ENCODE data around the gene DNM1.
"Not testable (repeated sequence)": the region's sequence is repeated elsewhere in the genome, so short reads cannot be mapped to it uniquely, and the experiment has no call there.

Gene DNM1

GRCh38 chr9:128224877-128225276 lies 21.7 kb downstream of the DNM1 start:
- TF ChIP-seq, protein P1, sequence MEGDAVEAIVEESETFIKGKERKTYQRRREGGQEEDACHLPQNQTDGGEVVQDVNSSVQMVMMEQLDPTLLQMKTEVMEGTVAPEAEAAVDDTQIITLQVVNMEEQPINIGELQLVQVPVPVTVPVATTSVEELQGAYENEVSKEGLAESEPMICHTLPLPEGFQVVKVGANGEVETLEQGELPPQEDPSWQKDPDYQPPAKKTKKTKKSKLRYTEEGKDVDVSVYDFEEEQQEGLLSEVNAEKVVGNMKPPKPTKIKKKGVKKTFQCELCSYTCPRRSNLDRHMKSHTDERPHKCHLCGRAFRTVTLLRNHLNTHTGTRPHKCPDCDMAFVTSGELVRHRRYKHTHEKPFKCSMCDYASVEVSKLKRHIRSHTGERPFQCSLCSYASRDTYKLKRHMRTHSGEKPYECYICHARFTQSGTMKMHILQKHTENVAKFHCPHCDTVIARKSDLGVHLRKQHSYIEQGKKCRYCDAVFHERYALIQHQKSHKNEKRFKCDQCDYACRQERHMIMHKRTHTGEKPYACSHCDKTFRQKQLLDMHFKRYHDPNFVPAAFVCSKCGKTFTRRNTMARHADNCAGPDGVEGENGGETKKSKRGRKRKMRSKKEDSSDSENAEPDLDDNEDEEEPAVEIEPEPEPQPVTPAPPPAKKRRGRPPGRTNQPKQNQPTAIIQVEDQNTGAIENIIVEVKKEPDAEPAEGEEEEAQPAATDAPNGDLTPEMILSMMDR (IDR thresholded peaks at IDR 0.05; ENCODE audit: extremely low read depth, insufficient read depth, missing control alignments) = no peak

DNA sequence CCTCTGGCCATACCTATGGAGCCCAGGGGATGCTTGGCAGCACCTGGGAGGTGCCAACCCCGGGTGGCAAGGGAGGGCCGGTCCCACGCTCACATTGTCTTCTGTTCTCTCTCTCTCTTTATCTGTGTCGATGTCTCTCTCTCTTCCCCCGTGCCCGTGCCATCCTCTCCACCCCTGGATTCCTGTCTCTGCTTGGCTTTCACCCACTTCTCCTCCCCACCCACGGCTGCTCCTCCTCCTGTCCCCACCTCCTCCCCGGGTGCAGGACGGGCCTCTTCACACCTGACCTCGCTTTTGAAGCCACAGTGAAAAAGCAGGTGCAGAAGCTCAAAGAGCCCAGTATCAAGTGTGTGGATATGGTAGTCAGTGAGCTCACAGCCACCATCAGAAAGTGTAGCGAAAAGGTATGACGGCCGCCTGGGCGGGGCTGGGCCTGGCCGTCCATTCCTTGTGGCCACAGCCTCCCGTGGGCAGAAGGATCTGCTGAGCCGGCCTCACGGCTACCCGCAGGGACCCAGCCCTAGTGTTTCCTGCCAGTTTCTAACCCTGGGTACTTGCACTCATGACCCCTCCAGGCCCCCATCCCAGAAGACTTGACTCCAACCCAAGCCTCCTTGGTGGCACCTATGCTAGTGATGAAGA lies 22.7 kb downstream of the DNM1 start:
- in situ Hi-C loops (cut with MboI; ENCODE audit: low pct_unique_long_range_greater_than_20kb, low sequenced_read_pairs, unreplicated experiment) = no loop called here
- TF ChIP-seq, protein P1 (IDR thresholded peaks at IDR 0.05; ENCODE audit: extremely low read depth, insufficient read depth, missing control alignments) = no peak
- DNase-seq (ENCODE audit: low spot score) = no peak

More at GRCh38 chr9:128224877-128225276, 21.7 kb downstream of the DNM1 start:
- in situ Hi-C loops (cut with MboI; ENCODE audit: low pct_unique_long_range_greater_than_20kb, low sequenced_read_pairs, unreplicated experiment) = no loop called here
- no peak for DNase-seq (ENCODE audit: low spot score)

DNA sequence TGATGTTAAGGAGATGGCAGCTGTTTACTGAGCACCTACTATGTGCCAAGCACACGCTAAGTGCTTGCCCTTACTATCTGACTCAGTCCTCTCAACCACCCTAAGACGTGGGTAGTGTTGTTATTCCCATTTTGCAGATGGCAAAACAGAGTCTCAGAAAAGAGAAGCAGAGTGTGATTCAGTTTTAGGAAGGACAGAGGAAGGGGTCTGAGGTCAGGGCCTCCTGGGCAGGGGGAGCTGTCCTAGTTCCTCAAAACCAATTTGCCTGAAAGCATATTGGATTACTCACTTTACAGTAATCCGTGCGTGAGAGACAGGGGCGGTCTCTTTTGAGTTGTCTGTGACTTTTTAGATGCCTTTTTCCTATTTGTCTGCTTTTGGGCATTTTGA lies 23.2 kb downstream of the DNM1 start:
- in situ Hi-C loops (cut with MboI; ENCODE audit: low pct_unique_long_range_greater_than_20kb, low sequenced_read_pairs, unreplicated experiment) = no loop called here
- no peak for DNase-seq (ENCODE audit: low spot score)

GRCh38 chr9:128230897-128231296 lies 27.7 kb downstream of the DNM1 start:
- DNase-seq (ENCODE audit: low spot score); in situ Hi-C loops (cut with MboI; ENCODE audit: low pct_unique_long_range_greater_than_20kb, low sequenced_read_pairs, unreplicated experiment): not testable (repeated sequence)

More for the DNA sequence above, 23.2 kb downstream of the DNM1 start:
- TF ChIP-seq, protein P1 (IDR thresholded peaks at IDR 0.05; ENCODE audit: extremely low read depth, insufficient read depth, missing control alignments) = no peak

- in situ Hi-C loops (cut with MboI; ENCODE audit: low pct_unique_long_range_greater_than_20kb, low sequenced_read_pairs, unreplicated experiment) = no loop called here
- TF ChIP-seq, protein P1 (IDR thresholded peaks at IDR 0.05; ENCODE audit: extremely low read depth, insufficient read depth, missing control alignments) = no peak
- DNase-seq (ENCODE audit: low spot score) = no peak
These were observed 28.7 kb downstream of the DNM1 start for GRCh38 chr9:128231638-128232527.

- DNase-seq (ENCODE audit: low spot score) = no peak
- in situ Hi-C loops (cut with MboI; ENCODE audit: low pct_unique_long_range_greater_than_20kb, low sequenced_read_pairs, unreplicated experiment) = no loop called here
- TF ChIP-seq, protein P1 (IDR thresholded peaks at IDR 0.05; ENCODE audit: extremely low read depth, insufficient read depth, missing control alignments) = no peak
These were observed 29.6 kb downstream of the DNM1 start for GRCh38 chr9:128232528-128233428.

All from GM13977 (cell line).